IMR-90 (cell line): Measurements from ENCODE around the gene LBH. TPM values are rescaled to one million over a fixed set of nuclear protein-coding genes. Genes with fewer than 3 reads are reported as not detected.

Experiments used
- ATAC-seq: fragments of 200-7000 bp; cut with Tn5 transposase; 2 replicates; pipeline ENCODE4 v1.9.1; 2020; ENCODE audit warnings: low read depth, mild to moderate bottlenecking, moderate library complexity
- BruUV-seq: library from RNA; stranded (reverse); fragments of 400-500 nt; replicated peaks from 2 replicates; lab custom pipeline; 2021; lab: Mats Ljungman, UMichigan
- CTCF ChIA-PET: fragments of 300-600 bp; formaldehyde crosslinking; extraction: SDS; loops from one replicate; lab custom pipeline; 2021; ENCODE audit warnings: antibody characterized with exemption; lab: Yijun Ruan, JAX
- POLR2A ChIA-PET: fragments of 300-600 bp; sonication (Branson Sonifier 250); formaldehyde crosslinking; loops from one replicate; lab custom pipeline; 2022; ENCODE audit warnings: antibody characterized with exemption; ENCODE audit not compliant: unreplicated experiment; lab: Charles Lee
- DNase-seq: peaks from one replicate; pipeline ENCODE4 v3.0.0; 2013
- H2AFZ ChIP-seq: replicated peaks from 2 replicates; pipeline ENCODE3; 2013; ENCODE audit warnings: low read length, mild to moderate bottlenecking; ENCODE audit not compliant: poor library complexity
- H2AK5ac ChIP-seq: 2 replicates; pipeline ENCODE4 v1.6.1; 2013; ENCODE audit warnings: low read depth, low read length, inconsistent platforms
- H2AK9ac ChIP-seq: replicated peaks from 2 replicates; pipeline ENCODE3; 2013; ENCODE audit warnings: mild to moderate bottlenecking, low read depth, low read length, moderate library complexity; ENCODE audit not compliant: poor library complexity
- H2BK120ac ChIP-seq: 2 replicates; pipeline ENCODE4 v1.6.1; 2013; ENCODE audit warnings: low read depth, low read length, inconsistent platforms
- H2BK15ac ChIP-seq: 3 replicates; pipeline ENCODE4 v1.6.1; 2013; ENCODE audit warnings: low read depth, low read length, inconsistent platforms
- H2BK20ac ChIP-seq: 2 replicates; pipeline ENCODE4 v1.6.1; 2013; ENCODE audit warnings: low read depth, mild to moderate bottlenecking, inconsistent platforms, low read length, moderate library complexity
- H2BK5ac ChIP-seq: 2 replicates; pipeline ENCODE4 v1.6.1; 2013; ENCODE audit warnings: mild to moderate bottlenecking, low read depth, low read length, inconsistent platforms; ENCODE audit not compliant: poor library complexity, severe bottlenecking
- H3K14ac ChIP-seq: replicated peaks from 2 replicates; pipeline ENCODE4 v1.6.1; 2013; ENCODE audit warnings: low read depth, low read length, inconsistent platforms
- H3K18ac ChIP-seq: 2 replicates; pipeline ENCODE4 v1.6.1; 2013; ENCODE audit warnings: low read depth, low read length, control low read depth
- H3K23ac ChIP-seq: 2 replicates; pipeline ENCODE4 v1.6.1; 2013; ENCODE audit warnings: low read depth, low read length, inconsistent platforms
- H3K27ac ChIP-seq: 2 replicates; pipeline ENCODE4 v1.5.1; 2013; ENCODE audit warnings: mild to moderate bottlenecking, control low read depth, low read length; ENCODE audit not compliant: insufficient read depth
- H3K27me3 ChIP-seq: 2 replicates; pipeline ENCODE4 v1.6.1; 2013; ENCODE audit warnings: low read length; ENCODE audit not compliant: control insufficient read depth, insufficient read depth
- H3K36me3 ChIP-seq: 2 replicates; pipeline ENCODE4 v1.6.1; 2013; ENCODE audit warnings: low read length, mixed read lengths; ENCODE audit not compliant: control insufficient read depth, insufficient read depth
- H3K4ac ChIP-seq: 2 replicates; pipeline ENCODE4 v1.6.1; 2013; ENCODE audit warnings: low read depth, low read length, inconsistent platforms
- H3K4me1 ChIP-seq: 2 replicates; pipeline ENCODE4 v1.6.1; 2013; ENCODE audit warnings: low read length, mixed read lengths; ENCODE audit not compliant: control insufficient read depth, insufficient read depth
- H3K4me2 ChIP-seq: 2 replicates; pipeline ENCODE4 v1.6.1; 2013; ENCODE audit warnings: low read depth, mild to moderate bottlenecking, control low read depth, low read length, moderate library complexity
- H3K4me3 ChIP-seq: 2 replicates; pipeline ENCODE4 v1.5.1; 2013; ENCODE audit warnings: low read depth, mild to moderate bottlenecking, control low read depth, low read length, moderate library complexity; ENCODE audit not compliant: insufficient read depth
- H3K56ac ChIP-seq: 2 replicates; pipeline ENCODE4 v1.6.1; 2013; ENCODE audit warnings: low read length, inconsistent platforms; ENCODE audit not compliant: insufficient read depth; ENCODE audit errors: extremely low read depth
- H3K79me1 ChIP-seq, 2 experiments: 2 replicates each; pipeline ENCODE4 v1.6.1; 2013; ENCODE audit warnings: low read length in 2 of 2, inconsistent platforms in 1 of 2, low read depth in 1 of 2
- H3K9ac ChIP-seq: 2 replicates; pipeline ENCODE4 v1.6.1; 2013; ENCODE audit warnings: low read depth, low read length, control low read depth
- H3K9me1 ChIP-seq: 2 replicates; pipeline ENCODE4 v1.6.1; 2013; ENCODE audit warnings: low read length, inconsistent platforms; ENCODE audit not compliant: insufficient read depth
- H3K9me3 ChIP-seq: 2 replicates; pipeline ENCODE4 v1.6.1; 2013; ENCODE audit warnings: low read length; ENCODE audit not compliant: control insufficient read depth, insufficient read depth
- H4K20me1 ChIP-seq: 2 replicates; pipeline ENCODE4 v1.6.1; 2013; ENCODE audit warnings: low read length, inconsistent platforms; ENCODE audit not compliant: insufficient read depth
- H4K5ac ChIP-seq: 2 replicates; pipeline ENCODE4 v1.6.1; 2013; ENCODE audit warnings: mild to moderate bottlenecking, low read depth, low read length, control low read depth
- H4K8ac ChIP-seq, 2 experiments: 2 replicates each; pipeline ENCODE4 v1.6.1; 2013; ENCODE audit warnings: low read depth in 2 of 2, low read length in 2 of 2, control low read depth in 1 of 2, inconsistent platforms in 1 of 2
- H4K91ac ChIP-seq: 2 replicates; pipeline ENCODE4 v1.6.1; 2013; ENCODE audit warnings: low read depth, low read length, inconsistent platforms; ENCODE audit not compliant: insufficient read depth
- BHLHE40 ChIP-seq: fragments of 150-350 bp; IDR thresholded peaks from 2 replicates; pipeline ENCODE4 v1.6.1; 2016; ENCODE audit warnings: mild to moderate bottlenecking, low read depth, low read length
- CEBPB ChIP-seq: IDR thresholded peaks from 2 replicates; pipeline ENCODE4 v1.6.1; 2012; ENCODE audit warnings: low read depth, low read length, improper control_type of control experiment
- CHD1 ChIP-seq: IDR thresholded peaks from 2 replicates; pipeline ENCODE4 v1.6.1; 2012; ENCODE audit warnings: low read depth, low read length, improper control_type of control experiment
- FOS ChIP-seq: fragments of 150-350 bp; IDR thresholded peaks from 2 replicates; pipeline ENCODE4 v1.6.1; 2016; ENCODE audit warnings: low read depth, low read length
- MAFK ChIP-seq: IDR thresholded peaks from 2 replicates; pipeline ENCODE4 v1.6.1; 2012; ENCODE audit warnings: low read depth, low read length, improper control_type of control experiment
- MAZ ChIP-seq: IDR thresholded peaks from 2 replicates; pipeline ENCODE4 v1.6.1; 2012; ENCODE audit warnings: low read depth, mild to moderate bottlenecking, low read length, improper control_type of control experiment, moderate library complexity, borderline replicate concordance
- MXI1 ChIP-seq: IDR thresholded peaks from 2 replicates; pipeline ENCODE4 v1.6.1; 2012; ENCODE audit warnings: low read depth, mild to moderate bottlenecking, low read length, moderate library complexity, borderline replicate concordance
- NFE2L2 ChIP-seq: fragments of 150-350 bp; IDR thresholded peaks from 2 replicates; pipeline ENCODE4 v1.6.1; 2016; ENCODE audit warnings: low read depth, mild to moderate bottlenecking, low read length
- POLR2A ChIP-seq: IDR thresholded peaks from 2 replicates; pipeline ENCODE4 v1.6.1; 2012; ENCODE audit warnings: mild to moderate bottlenecking, low read depth, low read length
- RAD21 ChIP-seq: IDR thresholded peaks from 2 replicates; pipeline ENCODE4 v1.6.1; 2012; ENCODE audit warnings: low read length, improper control_type of control experiment
- RCOR1 ChIP-seq: IDR thresholded peaks from 2 replicates; pipeline ENCODE4 v1.6.1; 2012; ENCODE audit warnings: mild to moderate bottlenecking, low read length, improper control_type of control experiment; ENCODE audit not compliant: insufficient replicate concordance
- RFX5 ChIP-seq: IDR thresholded peaks from 2 replicates; pipeline ENCODE4 v1.8.0; 2012; ENCODE audit warnings: low read depth, mild to moderate bottlenecking, low read length, moderate library complexity
- SMC3 ChIP-seq: fragments of 150-350 bp; IDR thresholded peaks from 2 replicates; pipeline ENCODE4 v1.6.1; 2016; ENCODE audit warnings: low read depth, mild to moderate bottlenecking, antibody characterized with exemption, low read length, moderate library complexity
- WGBS, 2 experiments: methylation state at CpG; one replicate each; pipeline versions ENCODE4 v1.1.5 to v1.1.7; 2013; ENCODE audit warnings: missing lambda C conversion rate in 2 of 2; ENCODE audit not compliant: insufficient read length in 1 of 2; ENCODE audit errors: extremely low coverage in 2 of 2; 5-methylcytosine and 5-hydroxymethylcytosine counted together
- dilution Hi-C: fragments of 300-500 bp; cut with HindIII; formaldehyde crosslinking; loops from one replicate; pipeline ENCODE4 v1.14.3; 2018; ENCODE audit warnings: low sequenced_read_pairs; ENCODE audit not compliant: unreplicated experiment
- in situ Hi-C: fragments of 300-500 bp; cut with MboI; formaldehyde crosslinking; loops from 3 replicates; pipeline ENCODE4 v1.14.3; 2019; ENCODE audit warnings: low sequenced_read_pairs, inconsistent platforms, mixed read lengths
- intact Hi-C: fragments of 100-400 bp; cut with micrococcal nuclease; formaldehyde crosslinking; loops from 2 replicates; pipeline ENCODE4 v1.10.0; 2022
- polyA plus RNA-seq, 3 experiments: library from polyadenylated mRNA; depleted of rRNA; stranded (reverse); fragments of >200 nt; gene quantifications; 2 replicates each; pipeline ENCODE4 v1.2.3, GENCODE V29; 2012; ENCODE audit warnings: low replicate concordance in 1 of 3
- total RNA-seq: library from RNA; depleted of rRNA; stranded (reverse); fragments of >200 nt; gene quantifications from 2 replicates; pipeline ENCODE4 v1.2.3, GENCODE V29; 2012
- TF ChIP-seq, protein P1 (sequence below): fragments of 150-350 bp; IDR thresholded peaks from 2 replicates; pipeline ENCODE4 v1.6.1; 2016; ENCODE audit warnings: low read depth, mild to moderate bottlenecking, low read length, moderate library complexity, borderline replicate concordance
- TF ChIP-seq, protein P2 (sequence below): fragments of 150-350 bp; IDR thresholded peaks from 2 replicates; pipeline ENCODE4 v1.6.1; 2017; ENCODE audit warnings: mild to moderate bottlenecking, antibody characterized with exemption, low read length, low read depth
- TF ChIP-seq, protein P3 (sequence below): conservative IDR thresholded peaks from 2 replicates; pipeline ENCODE4 v1.5.1; 2012; ENCODE audit warnings: mild to moderate bottlenecking, low read depth, low read length, improper control_type of control experiment

Gene LBH
- total and polyA plus RNA-seq, 2 of the 4 experiments (the other 2 are of a cell fraction), result 158 to 202 TPM

DNA sequence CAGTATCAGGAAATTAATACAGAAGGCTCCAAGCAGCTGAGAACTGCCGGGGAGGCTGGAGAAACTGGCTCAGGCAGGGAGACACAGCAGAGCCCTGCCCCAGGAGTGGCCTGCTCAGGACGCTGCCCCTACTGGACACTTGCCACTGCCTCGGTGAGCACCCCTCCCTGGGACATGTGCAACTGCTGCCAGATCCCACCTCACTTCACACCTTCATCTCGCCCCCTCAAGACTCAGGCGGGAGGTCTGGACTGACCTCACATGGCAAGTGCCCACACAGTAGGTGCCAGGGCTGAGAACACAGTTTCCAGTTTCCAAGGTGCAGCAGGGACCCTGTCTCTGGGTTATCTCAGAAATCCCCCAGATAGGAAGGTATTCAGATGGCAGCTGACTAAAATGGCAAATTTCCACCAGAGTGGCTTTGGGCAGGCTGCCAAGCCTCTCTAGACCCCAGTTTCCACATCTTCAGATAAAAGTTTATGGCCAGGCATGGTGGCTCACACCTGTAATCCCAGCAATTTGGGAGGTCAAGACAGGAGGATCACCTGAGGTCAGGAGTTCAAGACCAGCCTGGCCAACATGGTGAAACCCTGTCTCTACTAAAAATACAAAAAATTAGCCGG is 33.7 kb upstream of the LBH start:
- Histone ChIP-seq H2AK9ac (no peak overlapping the region), H2AFZ (no peak overlapping the region), H3K23ac (no peak overlapping the region), H3K4me2 (no peak overlapping the region), H3K9me3 (no peaks in the 10 kb centered on the region), H3K56ac (no peak overlapping the region), H3K79me1 (no peaks in the 10 kb centered on the region), H4K20me1 (no peaks in the 10 kb centered on the region), H2BK120ac (no peak overlapping the region), H3K4me3 (no peak overlapping the region), H3K9ac (no peak overlapping the region), H3K27me3 (no peaks in the 10 kb centered on the region; the same call in 1 of the 2 replicates), H4K8ac (no peak overlapping the region), H2AK5ac (no peak overlapping the region), H4K91ac (no peak overlapping the region), H3K4me1 (peaks cover 7% of the 10 kb centered on the region), H3K27ac (no peak overlapping the region), H2BK15ac (no peak overlapping the region), H2BK20ac (no peak overlapping the region), H3K36me3 (no peaks in the 10 kb centered on the region), H2BK5ac (no peak overlapping the region), H3K14ac (no peak overlapping the region), H3K4ac (no peak overlapping the region), H3K9me1 (peaks cover 4% of the 10 kb centered on the region; the same call in 1 of the 2 replicates), H4K5ac (no peak overlapping the region), H3K18ac (no peak overlapping the region)
- ATAC-seq (no peak), DNase-seq (no peak)
- dilution Hi-C loops (no loop called here), in situ Hi-C loops (no loop called here), intact Hi-C loops (no loop called here)
- 10% methylated on average over 2 of the region's 6 CpGs; no CpG with 5 or more reads in 1 of the 2 experiments for WGBS, 2 experiments
- no TSS peak for BruUV-seq
- no peak for TF ChIP-seq RCOR1
- TF ChIP-seq MAZ, result no peak
- no peak for TF ChIP-seq CHD1
- no peak for TF ChIP-seq RAD21
- TF ChIP-seq BHLHE40, result no peak
- TF ChIP-seq RFX5, result no peak
- no peak for TF ChIP-seq SMC3
- TF ChIP-seq CEBPB, result no peak
- TF ChIP-seq FOS, result no peak
- TF ChIP-seq MAFK, result no peak
- TF ChIP-seq NFE2L2, result no peak
- no peak for TF ChIP-seq MXI1
- TF ChIP-seq, protein P1, sequence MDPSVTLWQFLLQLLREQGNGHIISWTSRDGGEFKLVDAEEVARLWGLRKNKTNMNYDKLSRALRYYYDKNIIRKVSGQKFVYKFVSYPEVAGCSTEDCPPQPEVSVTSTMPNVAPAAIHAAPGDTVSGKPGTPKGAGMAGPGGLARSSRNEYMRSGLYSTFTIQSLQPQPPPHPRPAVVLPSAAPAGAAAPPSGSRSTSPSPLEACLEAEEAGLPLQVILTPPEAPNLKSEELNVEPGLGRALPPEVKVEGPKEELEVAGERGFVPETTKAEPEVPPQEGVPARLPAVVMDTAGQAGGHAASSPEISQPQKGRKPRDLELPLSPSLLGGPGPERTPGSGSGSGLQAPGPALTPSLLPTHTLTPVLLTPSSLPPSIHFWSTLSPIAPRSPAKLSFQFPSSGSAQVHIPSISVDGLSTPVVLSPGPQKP, result no peak
- TF ChIP-seq, protein P2, sequence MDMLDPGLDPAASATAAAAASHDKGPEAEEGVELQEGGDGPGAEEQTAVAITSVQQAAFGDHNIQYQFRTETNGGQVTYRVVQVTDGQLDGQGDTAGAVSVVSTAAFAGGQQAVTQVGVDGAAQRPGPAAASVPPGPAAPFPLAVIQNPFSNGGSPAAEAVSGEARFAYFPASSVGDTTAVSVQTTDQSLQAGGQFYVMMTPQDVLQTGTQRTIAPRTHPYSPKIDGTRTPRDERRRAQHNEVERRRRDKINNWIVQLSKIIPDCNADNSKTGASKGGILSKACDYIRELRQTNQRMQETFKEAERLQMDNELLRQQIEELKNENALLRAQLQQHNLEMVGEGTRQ, result no peak
- TF ChIP-seq POLR2A, result no peak
- TF ChIP-seq, protein P3, sequence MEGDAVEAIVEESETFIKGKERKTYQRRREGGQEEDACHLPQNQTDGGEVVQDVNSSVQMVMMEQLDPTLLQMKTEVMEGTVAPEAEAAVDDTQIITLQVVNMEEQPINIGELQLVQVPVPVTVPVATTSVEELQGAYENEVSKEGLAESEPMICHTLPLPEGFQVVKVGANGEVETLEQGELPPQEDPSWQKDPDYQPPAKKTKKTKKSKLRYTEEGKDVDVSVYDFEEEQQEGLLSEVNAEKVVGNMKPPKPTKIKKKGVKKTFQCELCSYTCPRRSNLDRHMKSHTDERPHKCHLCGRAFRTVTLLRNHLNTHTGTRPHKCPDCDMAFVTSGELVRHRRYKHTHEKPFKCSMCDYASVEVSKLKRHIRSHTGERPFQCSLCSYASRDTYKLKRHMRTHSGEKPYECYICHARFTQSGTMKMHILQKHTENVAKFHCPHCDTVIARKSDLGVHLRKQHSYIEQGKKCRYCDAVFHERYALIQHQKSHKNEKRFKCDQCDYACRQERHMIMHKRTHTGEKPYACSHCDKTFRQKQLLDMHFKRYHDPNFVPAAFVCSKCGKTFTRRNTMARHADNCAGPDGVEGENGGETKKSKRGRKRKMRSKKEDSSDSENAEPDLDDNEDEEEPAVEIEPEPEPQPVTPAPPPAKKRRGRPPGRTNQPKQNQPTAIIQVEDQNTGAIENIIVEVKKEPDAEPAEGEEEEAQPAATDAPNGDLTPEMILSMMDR, result no peak
- ChIA-PET POLR2A (no interaction called here), CTCF (interaction anchor here (0.6 to 1.0 kb wide), 2 partner anchors 33 to 515 kb away, joined by 4 read pairs; no protein-coding TSS in a partner anchor)
